ENCODE measurements around the gene ELF4.

The ELF4 gene

DNA sequence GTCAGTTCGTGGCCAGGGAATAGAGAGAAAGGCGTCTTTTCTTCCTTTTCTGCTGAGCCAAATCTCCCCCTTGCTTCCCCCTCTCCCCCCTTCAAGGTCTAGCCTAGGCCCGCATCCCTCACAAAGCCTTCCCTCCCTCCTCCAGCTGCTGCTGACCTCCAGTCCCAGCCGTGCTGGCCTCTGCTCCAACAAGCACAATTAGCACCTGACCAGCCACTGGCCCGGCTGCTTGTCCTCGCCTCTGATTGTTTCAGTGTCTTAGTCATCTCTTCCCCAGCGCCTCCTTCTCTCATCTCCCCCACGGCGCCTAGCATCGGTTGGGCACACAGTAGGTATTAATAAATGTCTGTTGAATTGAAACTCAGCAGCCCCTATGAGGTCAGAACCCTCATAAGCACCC, 4.2 kb downstream of the ELF4 start:
- TF ChIP-seq CTCF (IDR thresholded peaks at IDR 0.05), result no peak
- peak; percentile 49 to 74 for DNase-seq
- intact Hi-C loops (cut with DNase I; ENCODE audit: low total_unique reads), result no loop called here

DNA sequence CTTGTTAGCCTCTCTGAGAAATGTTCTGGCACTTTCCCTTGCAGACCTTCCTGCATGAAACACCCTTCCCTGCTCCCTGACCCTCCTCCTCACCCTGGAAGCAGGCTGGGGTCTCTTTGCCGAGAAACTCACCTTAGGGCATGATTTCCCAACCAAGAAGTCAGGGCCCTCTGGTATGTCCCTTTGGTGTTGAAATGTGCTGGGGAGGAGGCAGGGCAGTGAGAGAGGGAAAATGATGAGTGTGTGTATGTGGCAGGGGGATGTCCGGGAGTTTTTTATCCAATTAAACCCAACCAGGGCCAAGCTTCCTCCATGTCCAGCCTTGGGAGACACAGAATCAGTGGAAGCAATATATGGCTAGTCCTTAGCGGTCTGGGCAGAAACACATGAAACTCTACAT, 5.1 kb downstream of the ELF4 start:
- intact Hi-C loops (cut with DNase I; ENCODE audit: low total_unique reads), result no loop called here
- H3K9me3 ChIP-seq, result no peaks in the 10 kb centered on the region
- H3K36me3 ChIP-seq, result no peaks in the 10 kb centered on the region
- DNase-seq, result no peak
- H3K27ac ChIP-seq, result peak overlapping the region in 1 of 2 donors; percentile 49
- TF ChIP-seq CTCF (IDR thresholded peaks at IDR 0.05), result no peak
- H3K4me3 ChIP-seq, result no peak overlapping the region
- no peaks in the 10 kb centered on the region for H3K27me3 ChIP-seq
- H3K4me1 ChIP-seq, result peaks cover 0 to 63% (median 18%) of the 10 kb centered on the region in 4 donors

More for the DNA sequence above, 4.2 kb downstream of the ELF4 start:
- Histone ChIP-seq H3K9me3 (no peaks in the 10 kb centered on the region), H3K27ac (peak overlapping the region; percentile 22 to 49), H3K27me3 (no peaks in the 10 kb centered on the region), H3K4me3 (no peak overlapping the region), H3K4me1 (peaks cover 0 to 56% (median 18%) of the 10 kb centered on the region in 4 donors), H3K36me3 (no peaks in the 10 kb centered on the region)

GRCh38 chrX:130103605-130104004, 6.7 kb downstream of the ELF4 start:
- no peaks in the 10 kb centered on the region for H3K36me3 ChIP-seq
- no peak for DNase-seq
- H3K4me3 ChIP-seq, result no peak overlapping the region
- TF ChIP-seq CTCF (IDR thresholded peaks at IDR 0.05), result no peak
- no peaks in the 10 kb centered on the region for H3K9me3 ChIP-seq
- intact Hi-C loops (cut with DNase I; ENCODE audit: low total_unique reads), result no loop called here
- peaks cover 0 to 72% (median 18%) of the 10 kb centered on the region in 4 donors for H3K4me1 ChIP-seq
- H3K27ac ChIP-seq, result no peak overlapping the region
- no peaks in the 10 kb centered on the region for H3K27me3 ChIP-seq

DNA sequence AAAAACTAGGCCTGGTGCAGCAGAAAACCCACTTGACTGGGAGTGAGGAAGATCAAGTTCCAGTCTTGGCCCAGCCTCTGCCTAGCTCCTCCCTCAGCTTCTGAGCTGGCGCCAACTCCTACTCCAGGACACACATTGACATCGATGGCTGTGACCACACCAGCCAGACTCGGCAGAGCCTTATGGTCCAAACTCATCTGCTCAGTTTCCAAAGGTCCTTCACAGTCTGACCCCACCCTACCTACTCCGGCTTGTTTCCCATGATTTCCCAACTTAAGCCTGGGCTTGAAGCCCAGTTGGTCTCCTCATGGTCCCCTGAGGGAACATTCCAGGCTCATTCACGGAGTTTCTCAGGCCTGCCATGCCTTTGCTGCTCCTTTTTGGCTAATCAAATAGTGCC, 10.1 kb downstream of the ELF4 start:
- H3K27me3 ChIP-seq, result no peaks in the 10 kb centered on the region
- no peak overlapping the region for H3K4me3 ChIP-seq
- intact Hi-C loops (cut with DNase I; ENCODE audit: low total_unique reads), result no loop called here
- no peaks in the 10 kb centered on the region for H3K9me3 ChIP-seq
- peak overlapping the region; percentile 18 to 70 for H3K27ac ChIP-seq
- no peak for TF ChIP-seq CTCF (IDR thresholded peaks at IDR 0.05)
- peaks cover 0 to 48% (median 6%) of the 10 kb centered on the region in 4 donors for H3K4me1 ChIP-seq
- DNase-seq, result peak; percentile 79 to 88
- H3K36me3 ChIP-seq, result no peaks in the 10 kb centered on the region

- Histone ChIP-seq H3K4me3 (no peak overlapping the region), H3K27me3 (no peaks in the 10 kb centered on the region), H3K27ac (peak overlapping the region in 1 of 2 donors; percentile 9), H3K4me1 (peaks cover 0 to 33% (median 6%) of the 10 kb centered on the region in 4 donors), H3K9me3 (no peaks in the 10 kb centered on the region), H3K36me3 (no peaks in the 10 kb centered on the region)
- TF ChIP-seq CTCF (IDR thresholded peaks at IDR 0.05), result no peak
- no peak for DNase-seq
- intact Hi-C loops (cut with DNase I; ENCODE audit: low total_unique reads), result no loop called here
These were observed 12.1 kb downstream of the ELF4 start for GRCh38 chrX:130098210-130098552.
